ENCODE measurements around the gene MAP4K3. TPM values are rescaled to one million over a fixed set of nuclear protein-coding genes. Genes with fewer than 3 reads are reported as not detected.

MAP4K3 gene
- total and polyA plus RNA-seq, 10 of the 15 experiments (the other 5 are each of a cell fraction or from before 2014, with no cell fraction given), result 0.04 to 0.95 (median 0.21) TPM; not detected in 1

- ATAC-seq (no peak), DNase-seq (ENCODE audit: low read depth, low spot score) (no peak), FAIRE-seq (no peak)
- Histone ChIP-seq H3K27me3 (replicated peaks in 1 of 2; ENCODE audit: control insufficient read depth in 2 of 2, insufficient read depth in 2 of 2, low read length in 1 of 2) (no peaks in the 10 kb centered on the region), H3K9me3 (replicated peaks; ENCODE audit: control insufficient read depth, insufficient read depth, low read length) (no peaks in the 10 kb centered on the region), H3K4me1 (ENCODE audit: control insufficient read depth, insufficient read depth, low read length) (no peaks in the 10 kb centered on the region; the same call in 1 of the 2 replicates), H4K20me1 (ENCODE audit: control insufficient read depth, insufficient read depth) (no peaks in the 10 kb centered on the region), H3K9ac (ENCODE audit: control insufficient read depth, insufficient read depth, low read length) (no peak overlapping the region), H3K4me2 (ENCODE audit: control insufficient read depth, insufficient read depth) (no peak overlapping the region), H3K27ac (ENCODE audit: control insufficient read depth, insufficient read depth) (no peak overlapping the region), H3K4me3 (no peak overlapping the region), H2AFZ (ENCODE audit: control insufficient read depth, low read depth, low read length) (no peak overlapping the region), H3K36me3 (ENCODE audit: control insufficient read depth in 2 of 2, insufficient read depth in 2 of 2, low read length in 1 of 2) (no peaks in the 10 kb centered on the region), H3K79me2 (ENCODE audit: control insufficient read depth, insufficient read depth, low read length) (no peaks in the 10 kb centered on the region)
- TF ChIP-seq MXI1 (IDR thresholded peaks at IDR 0.05; ENCODE audit: low read depth, low read length) (no peak), BCL3 (IDR thresholded peaks at IDR 0.05; ENCODE audit: borderline replicate concordance, insufficient read depth, low read depth, low read length, poor library complexity, severe bottlenecking) (no peak), TAF1 (IDR thresholded peaks at IDR 0.05; ENCODE audit: borderline replicate concordance, low read depth, low read length) (no peak), ZNF384 (IDR thresholded peaks at IDR 0.05; ENCODE audit: borderline replicate concordance, low read depth, low read length) (no peak), ATF3 (IDR thresholded peaks at IDR 0.05; ENCODE audit: borderline replicate concordance, extremely low read depth, low read depth, low read length) (no peak), PAX8 (IDR thresholded peaks at IDR 0.05) (no peak), FOXK2 (IDR thresholded peaks at IDR 0.05) (no peak), NBN (IDR thresholded peaks at IDR 0.05) (no peak), WRNIP1 (IDR thresholded peaks at IDR 0.05; ENCODE audit: borderline replicate concordance, low read depth, low read length) (no peak), POLR2AphosphoS2 (IDR thresholded peaks at IDR 0.05; ENCODE audit: low read depth, low read length) (no peak), HDAC2 (IDR thresholded peaks at IDR 0.05) (no peak), GABPA (IDR thresholded peaks at IDR 0.05; ENCODE audit: low read depth) (no peak), MTA2 (IDR thresholded peaks at IDR 0.05; ENCODE audit: low read depth) (no peak), CREB1 (IDR thresholded peaks at IDR 0.05; ENCODE audit: low read depth) (no peak), USF1 (IDR thresholded peaks at IDR 0.05; ENCODE audit: borderline replicate concordance, extremely low read length, insufficient read depth, low read depth, low read length) (no peak), YY1 (IDR thresholded peaks at IDR 0.05; ENCODE audit: low read depth, low read length) (no peak), CREM (IDR thresholded peaks at IDR 0.05; ENCODE audit: low read depth) (no peak), SKIL (IDR thresholded peaks at IDR 0.05; ENCODE audit: low read depth, poor library complexity, severe bottlenecking) (no peak), TCF12 (IDR thresholded peaks at IDR 0.05; ENCODE audit: low read depth, low read length) (no peak)
- SMC1A ChIA-PET (ENCODE audit: uncharacterized antibody, unreplicated experiment), result interaction anchor here (0.6 to 5.9 kb wide), 9 partner anchors 8 to 364 kb away, joined by 3 to 63 read pairs (median 4); no protein-coding TSS in a partner anchor
- intact Hi-C loops (cut with micrococcal nuclease; ENCODE audit: unreplicated experiment), result loop anchor here (1.0 to 5.0 kb wide), 2 partner anchors 113 to 350 kb away; no protein-coding TSS in a partner anchor
- RAD21 ChIA-PET (ENCODE audit: unreplicated experiment), result interaction anchor here (0.7 to 6.6 kb wide), 8 partner anchors 59 to 431 kb away, joined by 3 to 71 read pairs (median 3); no protein-coding TSS in a partner anchor
- POLR2A ChIA-PET, result no interaction called here
- no TSS peak for BruUV-seq (replicated peaks)
- CTCF ChIA-PET, result interaction anchor here (1.0 to 6.8 kb wide), 17 partner anchors 10 to 609 kb away, joined by 3 to 145 read pairs (median 4); no protein-coding TSS in a partner anchor
- WGBS (ENCODE audit: insufficient coverage, insufficient replicate concordance, low lambda C conversion rate, missing lambda C conversion rate), result 100% methylated on average over 1 of the region's 1 CpG
- in situ Hi-C loops (cut with MboI), result no loop called here
Observed at GRCh38 chr2:39378968-39379367, 58.1 kb downstream of the MAP4K3 start.
